IPS-11a (cell line): ENCODE measurements around the gene HOXD13.

Experiments
- H3K4me3 ChIP-seq: one replicate; pipeline ENCODE4 v1.5.1; 2013; ENCODE audit warnings: low read depth, low read length, control low read depth

HOXD13 gene

GRCh38 chr2:176093145-176093897 is 800 bp downstream of the HOXD13 start:
- no peak overlapping the region for H3K4me3 ChIP-seq

- no peak overlapping the region for H3K4me3 ChIP-seq
Measured at GRCh38 chr2:176093898-176094249, 1.4 kb downstream of the HOXD13 start.

DNA sequence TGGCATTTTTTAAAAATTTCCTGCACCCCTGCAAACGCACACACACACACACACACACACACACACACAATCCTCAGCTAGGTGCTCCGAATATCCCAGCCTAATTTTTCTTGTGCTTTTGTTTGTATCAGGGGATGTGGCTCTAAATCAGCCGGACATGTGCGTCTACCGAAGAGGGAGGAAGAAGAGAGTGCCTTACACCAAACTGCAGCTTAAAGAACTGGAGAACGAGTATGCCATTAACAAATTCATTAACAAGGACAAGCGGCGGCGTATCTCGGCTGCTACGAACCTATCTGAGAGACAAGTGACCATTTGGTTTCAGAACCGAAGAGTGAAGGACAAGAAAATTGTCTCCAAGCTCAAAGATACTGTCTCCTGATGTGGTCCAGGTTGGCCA is 1.8 kb downstream of the HOXD13 start:
- no peak overlapping the region for H3K4me3 ChIP-seq

DNA sequence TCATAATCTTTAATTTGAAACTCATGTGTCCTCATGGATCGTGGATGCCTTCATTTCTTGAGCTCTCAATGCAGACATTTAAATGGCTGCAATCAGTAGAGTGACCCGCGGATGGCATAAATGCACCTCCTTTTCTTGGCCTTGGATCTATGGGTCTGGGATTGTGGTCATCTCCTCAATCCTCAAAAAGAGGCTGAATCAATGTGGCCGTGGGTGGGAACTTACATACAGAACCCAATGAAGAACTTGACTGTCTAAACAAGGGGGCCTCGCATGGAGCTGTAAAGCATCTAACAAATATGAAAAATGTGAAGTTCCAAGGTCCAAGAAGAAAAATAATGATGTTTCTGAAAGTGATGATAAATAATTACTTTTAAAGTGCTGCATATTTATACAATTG is 2.9 kb downstream of the HOXD13 start:
- H3K4me3 ChIP-seq: no peak overlapping the region

GRCh38 chr2:176096243-176096985 is 3.9 kb downstream of the HOXD13 start:
- H3K4me3 ChIP-seq: peak overlapping the region; percentile 18

GRCh38 chr2:176096986-176097819 is 4.7 kb downstream of the HOXD13 start:
- peak overlapping the region; percentile 18 for H3K4me3 ChIP-seq

- peak overlapping the region; percentile 20 for H3K4me3 ChIP-seq
Measured at GRCh38 chr2:176097820-176098365, 5.4 kb downstream of the HOXD13 start.

DNA sequence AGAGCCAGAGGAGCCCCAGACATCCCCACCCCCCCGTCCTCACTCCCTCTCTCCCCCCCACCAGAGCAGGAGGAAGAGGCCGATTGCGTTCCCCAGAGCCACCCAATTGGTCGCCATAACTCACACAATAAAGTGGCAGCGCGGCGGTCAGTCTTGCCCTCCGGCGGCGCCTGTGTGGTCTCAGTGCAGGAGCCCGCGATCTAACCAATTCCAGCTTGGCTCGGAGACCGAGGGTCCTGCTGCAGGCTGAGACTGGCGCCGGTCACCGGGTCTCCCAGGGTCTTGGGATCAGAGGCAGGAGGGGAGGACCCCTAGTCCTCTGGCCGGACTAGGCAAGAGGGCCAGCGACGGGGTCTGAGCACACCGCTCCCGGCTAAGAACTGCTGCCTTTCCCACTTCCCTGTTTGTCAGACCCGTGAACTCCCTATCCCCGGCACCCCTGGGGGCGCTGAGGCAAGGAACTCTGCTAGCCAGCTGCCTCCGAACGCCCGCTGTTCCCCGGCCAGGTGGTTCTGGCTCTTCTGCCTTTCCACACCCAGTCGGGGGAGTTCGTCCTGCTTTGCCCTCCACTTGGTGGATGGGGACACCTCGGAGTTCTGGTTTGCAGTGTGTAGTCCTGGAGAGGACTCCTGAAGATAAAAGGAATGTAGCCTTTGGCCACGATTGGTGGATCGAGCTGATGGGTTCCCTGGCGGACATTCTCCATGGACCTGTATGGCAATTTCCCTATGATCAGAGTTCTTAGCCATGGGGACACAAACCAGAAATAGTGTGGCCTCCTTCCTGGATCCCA is 6.0 kb downstream of the HOXD13 start:
- no peak overlapping the region for H3K4me3 ChIP-seq

- no peak overlapping the region for H3K4me3 ChIP-seq
Measured at GRCh38 chr2:176099159-176099727, 6.7 kb downstream of the HOXD13 start.

- no peak within 1 kb of the TSS for H3K4me3 ChIP-seq
Measured at GRCh38 chr2:176099728-176100546, 7.4 kb downstream of the HOXD13 start, which contains the start of gene HOXD12. TSS of gene HOXD12 (plus strand) at chr2:176099795. CDS start at chr2:176099802, 7 bp downstream.

- no peak overlapping the region for H3K4me3 ChIP-seq
Measured at GRCh38 chr2:176100547-176101140, 8.1 kb downstream of the HOXD13 start.

GRCh38 chr2:176101216-176101830 is 8.8 kb downstream of the HOXD13 start:
- no peak overlapping the region for H3K4me3 ChIP-seq

GRCh38 chr2:176101842-176102241 is 9.3 kb downstream of the HOXD13 start:
- H3K4me3 ChIP-seq: no peak overlapping the region

DNA sequence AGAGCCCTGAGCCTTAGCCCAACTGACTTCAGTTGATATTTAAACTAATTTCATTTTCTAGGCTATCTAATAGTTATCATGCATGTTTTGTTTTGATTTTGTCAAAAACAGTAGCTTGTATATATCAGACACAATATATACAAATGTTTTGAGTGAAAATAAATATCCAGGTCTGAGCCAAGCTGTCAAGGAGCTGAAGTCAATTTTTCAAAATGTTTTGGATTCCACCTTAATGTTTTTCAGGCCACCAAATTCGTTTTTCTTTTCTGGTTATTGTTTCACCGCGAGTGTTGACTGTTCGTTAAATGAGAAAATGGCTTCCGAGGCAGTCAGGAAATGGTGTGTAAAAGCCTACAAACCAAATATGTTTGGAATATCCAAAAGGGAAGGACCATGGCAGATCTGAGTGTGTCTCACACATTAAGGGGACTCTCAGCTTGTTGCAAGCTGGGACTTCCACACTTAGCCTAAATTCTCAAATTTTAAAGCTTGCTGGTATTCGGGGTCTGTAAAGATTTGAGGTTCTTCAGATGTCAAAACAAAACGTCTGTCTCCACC is 9.9 kb downstream of the HOXD13 start:
- H3K4me3 ChIP-seq: no peak overlapping the region

DNA sequence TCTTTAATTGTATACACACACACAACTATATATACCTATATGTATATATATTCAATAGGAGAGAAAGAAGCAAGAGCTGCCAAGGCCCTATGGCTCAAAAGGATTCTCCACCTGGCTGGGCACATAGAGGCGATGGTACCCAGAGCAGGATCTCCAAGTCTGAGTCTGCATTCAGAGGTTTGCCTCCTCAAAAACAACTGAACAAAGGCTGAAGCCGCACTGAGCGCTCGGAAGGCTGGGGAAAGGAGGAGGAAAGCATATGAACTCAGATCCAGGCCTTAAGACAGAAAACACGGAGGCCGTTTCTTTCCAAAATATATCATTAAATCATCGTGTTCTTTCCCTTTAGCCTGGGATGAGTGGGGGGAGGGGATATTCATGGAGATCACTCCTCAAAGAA is 10.7 kb downstream of the HOXD13 start:
- H3K4me3 ChIP-seq: no peak overlapping the region

DNA sequence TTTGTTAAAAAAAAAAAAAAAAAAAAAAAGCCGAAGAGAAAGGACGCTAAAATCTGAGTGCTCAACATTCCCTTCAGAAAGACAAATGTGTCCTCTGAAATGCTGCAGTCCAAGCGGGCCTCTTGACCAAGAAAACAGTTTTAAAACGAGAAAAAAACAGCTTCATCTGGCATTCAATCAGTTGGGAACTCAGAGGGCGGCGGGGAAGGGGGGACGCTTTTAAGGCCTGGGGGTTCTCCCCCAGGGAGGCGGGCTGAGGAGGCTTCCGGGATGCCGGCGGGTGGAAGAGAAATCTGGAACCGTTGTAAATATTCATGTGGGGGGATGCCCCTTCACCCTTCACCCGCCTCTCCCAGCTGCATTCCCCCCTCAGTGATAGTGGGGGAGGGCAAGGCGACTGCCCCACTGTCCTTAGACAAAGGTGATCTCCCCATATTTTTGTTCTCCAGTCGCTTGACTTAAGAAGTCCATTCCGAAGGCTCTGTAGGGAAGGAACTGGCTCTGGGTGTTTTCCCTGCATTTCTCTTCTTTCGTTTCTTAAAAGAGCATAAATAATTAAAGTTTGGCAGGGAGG is 11.3 kb downstream of the HOXD13 start:
- H3K4me3 ChIP-seq: no peak overlapping the region

DNA sequence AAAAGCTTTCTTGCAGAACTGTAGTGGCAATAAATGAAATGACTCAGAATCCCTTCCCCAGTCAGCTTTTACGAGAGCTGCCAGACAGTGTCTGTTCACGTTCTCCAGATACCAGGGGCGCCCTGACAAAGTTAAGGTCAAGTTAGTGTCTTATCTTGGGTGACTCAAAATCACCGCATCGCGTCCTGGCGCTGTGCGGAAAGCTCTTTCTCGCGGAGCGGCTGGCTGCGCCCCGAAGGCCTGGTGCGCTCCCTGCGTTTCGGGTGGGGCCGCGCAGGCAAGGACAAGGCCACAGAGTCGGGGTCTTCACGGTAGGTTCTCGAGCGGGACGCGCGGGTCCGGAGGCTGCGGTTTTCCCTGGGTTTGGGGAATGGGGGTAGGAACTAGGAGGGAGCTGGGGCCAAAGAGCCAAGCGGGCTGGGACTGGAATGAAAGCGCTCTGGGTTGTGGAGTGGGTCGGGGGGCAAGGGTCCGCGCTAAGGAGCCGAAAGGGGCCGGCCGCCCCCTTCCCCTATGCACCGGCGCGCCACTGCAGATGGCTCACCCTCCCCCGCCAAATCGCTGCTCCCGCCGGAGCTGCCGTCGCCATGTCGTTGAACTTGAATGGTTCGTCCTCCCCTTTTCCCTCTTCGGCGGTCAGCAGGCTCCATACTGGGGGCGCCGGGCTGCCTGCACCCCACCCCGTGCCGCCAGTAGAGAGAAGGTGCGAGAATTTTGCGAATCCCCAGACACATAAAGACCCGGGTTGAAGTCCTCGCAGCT is 12.0 kb downstream of the HOXD13 start:
- H3K4me3 ChIP-seq: no peak overlapping the region
